WTC11 (cell line): ENCODE results near the gene DNMT3A. TPM values are rescaled to one million over a fixed set of nuclear protein-coding genes. Genes with fewer than 3 reads are reported as not detected.
A peak's percentile ranks its signal among the peaks of the same experiment; 100 is the strongest.

Experiments used
- ATAC-seq: fragments of 200-7000 bp; cut with Tn5 transposase; 2 replicates; pipeline ENCODE4 v1.10.0; 2021; ENCODE audit warnings: mild to moderate bottlenecking, moderate library complexity
- CTCF ChIA-PET: fragments of 300-600 bp; sonication (Branson Sonifier 250); formaldehyde crosslinking; loops from one replicate; lab custom pipeline; 2021; ENCODE audit warnings: antibody characterized with exemption; lab: Charles Lee
- POLR2A ChIA-PET: fragments of 350-600 bp; sonication (Branson Sonifier 250); formaldehyde crosslinking; loops from one replicate; lab custom pipeline; 2021; ENCODE audit warnings: antibody characterized with exemption; lab: Charles Lee
- DNase-seq: peaks from one replicate; pipeline ENCODE4 v3.0.0; 2021; ENCODE audit warnings: low spot score
- H3K27ac Mint-ChIP-seq: 2 replicates; pipeline ENCODE4 v1.8.0; 2021; ENCODE audit warnings: mixed read lengths
- H3K27me3 Mint-ChIP-seq: 2 replicates; pipeline ENCODE4 v1.8.0; 2021; ENCODE audit warnings: low read depth, mild to moderate bottlenecking, moderate library complexity, mixed read lengths
- H3K36me3 Mint-ChIP-seq: 2 replicates; pipeline ENCODE4 v1.8.0; 2021; ENCODE audit warnings: mixed read lengths
- H3K4me1 Mint-ChIP-seq: 2 replicates; pipeline ENCODE4 v1.8.0; 2022; ENCODE audit warnings: mixed read lengths
- H3K4me3 Mint-ChIP-seq: 2 replicates; pipeline ENCODE4 v1.8.0; 2021; ENCODE audit warnings: mild to moderate bottlenecking, moderate library complexity, mixed read lengths
- H3K9me3 Mint-ChIP-seq: 2 replicates; pipeline ENCODE4 v1.8.0; 2021; ENCODE audit warnings: mixed read lengths
- ATF1 ChIP-seq: sonication (generic); formaldehyde crosslinking; IDR thresholded peaks from 2 replicates; pipeline ENCODE4 v1.8.1; 2023; ENCODE audit warnings: mild to moderate bottlenecking, moderate library complexity, missing genetic modification reagents
- GTF2I ChIP-seq: fragments of 250-450 bp; sonication (Bioruptor Pico); conservative IDR thresholded peaks from 2 replicates; pipeline ENCODE4 v1.4.0; 2021; ENCODE audit warnings: mild to moderate bottlenecking
- NFYB ChIP-seq: sonication (generic); formaldehyde crosslinking; conservative IDR thresholded peaks from 2 replicates; pipeline ENCODE4 v1.8.0; 2022; ENCODE audit warnings: low read depth, missing genetic modification reagents
- RORB ChIP-seq: fragments of 250-450 bp; sonication (Bioruptor Pico); IDR thresholded peaks from 2 replicates; pipeline ENCODE4 v1.9.0; 2021; ENCODE audit warnings: mild to moderate bottlenecking
- total RNA-seq: library from RNA; stranded (reverse); gene quantifications from 3 replicates; pipeline ENCODE4 v1.2.3, GENCODE V29; 2021
- TF ChIP-seq, protein P1 (sequence below): sonication (generic); formaldehyde crosslinking; conservative IDR thresholded peaks from 2 replicates; pipeline ENCODE4 v1.8.1; 2023; ENCODE audit warnings: mild to moderate bottlenecking, low read depth, missing genetic modification reagents, moderate library complexity
- TF ChIP-seq, protein P2 (sequence below): sonication (generic); formaldehyde crosslinking; IDR thresholded peaks from 2 replicates; pipeline ENCODE4 v1.8.0; 2023; ENCODE audit warnings: mild to moderate bottlenecking, missing genetic modification reagents
- TF ChIP-seq, protein P3 (sequence below): sonication (generic); formaldehyde crosslinking; IDR thresholded peaks from 2 replicates; pipeline ENCODE4 v1.8.1; 2023; ENCODE audit warnings: mild to moderate bottlenecking, missing genetic modification reagents, borderline replicate concordance
- TF ChIP-seq, protein P4 (sequence below): sonication (generic); formaldehyde crosslinking; IDR thresholded peaks from 2 replicates; pipeline ENCODE4 v1.8.0; 2022; ENCODE audit warnings: mild to moderate bottlenecking, missing genetic modification reagents
- TF ChIP-seq, protein P5 (sequence below): fragments of 250-450 bp; sonication (Bioruptor Pico); IDR thresholded peaks from 2 replicates; pipeline ENCODE4 v1.9.0; 2021; ENCODE audit warnings: mild to moderate bottlenecking, borderline replicate concordance

Gene DNMT3A
- total RNA-seq, 1 experiment from 2014 or later = 154 TPM

DNA sequence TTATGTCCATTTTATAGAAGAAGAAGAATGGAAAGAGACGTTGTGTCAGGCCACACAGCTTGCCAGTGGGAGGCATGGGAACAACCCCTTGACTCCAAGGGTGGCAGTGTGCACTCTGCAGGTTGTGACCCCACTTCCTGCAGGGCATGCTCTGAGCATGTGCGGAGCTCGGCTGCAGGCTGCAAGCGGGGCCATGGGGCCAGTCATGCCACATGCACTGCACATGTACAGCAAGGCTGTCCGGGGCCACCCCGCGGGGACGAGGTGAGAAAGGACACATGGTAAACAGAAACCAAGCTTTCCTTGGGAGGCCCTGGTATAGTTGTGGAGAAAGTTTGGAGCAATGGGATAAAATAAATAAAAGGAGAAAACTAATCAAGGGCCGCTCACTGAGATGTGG is 47.4 kb upstream of the DNMT3A start:
- CTCF ChIA-PET = no interaction called here
- peaks cover 10% of the 10 kb centered on the region for H3K4me1 Mint-ChIP-seq
- no peak overlapping the region for H3K27ac Mint-ChIP-seq
- DNase-seq = no peak
- no peaks in the 10 kb centered on the region for H3K9me3 Mint-ChIP-seq
- H3K4me3 Mint-ChIP-seq = no peak overlapping the region
- POLR2A ChIA-PET = no interaction called here
- no peak for TF ChIP-seq NFYB (CRISPR knock-in tag)
- TF ChIP-seq, protein P1, sequence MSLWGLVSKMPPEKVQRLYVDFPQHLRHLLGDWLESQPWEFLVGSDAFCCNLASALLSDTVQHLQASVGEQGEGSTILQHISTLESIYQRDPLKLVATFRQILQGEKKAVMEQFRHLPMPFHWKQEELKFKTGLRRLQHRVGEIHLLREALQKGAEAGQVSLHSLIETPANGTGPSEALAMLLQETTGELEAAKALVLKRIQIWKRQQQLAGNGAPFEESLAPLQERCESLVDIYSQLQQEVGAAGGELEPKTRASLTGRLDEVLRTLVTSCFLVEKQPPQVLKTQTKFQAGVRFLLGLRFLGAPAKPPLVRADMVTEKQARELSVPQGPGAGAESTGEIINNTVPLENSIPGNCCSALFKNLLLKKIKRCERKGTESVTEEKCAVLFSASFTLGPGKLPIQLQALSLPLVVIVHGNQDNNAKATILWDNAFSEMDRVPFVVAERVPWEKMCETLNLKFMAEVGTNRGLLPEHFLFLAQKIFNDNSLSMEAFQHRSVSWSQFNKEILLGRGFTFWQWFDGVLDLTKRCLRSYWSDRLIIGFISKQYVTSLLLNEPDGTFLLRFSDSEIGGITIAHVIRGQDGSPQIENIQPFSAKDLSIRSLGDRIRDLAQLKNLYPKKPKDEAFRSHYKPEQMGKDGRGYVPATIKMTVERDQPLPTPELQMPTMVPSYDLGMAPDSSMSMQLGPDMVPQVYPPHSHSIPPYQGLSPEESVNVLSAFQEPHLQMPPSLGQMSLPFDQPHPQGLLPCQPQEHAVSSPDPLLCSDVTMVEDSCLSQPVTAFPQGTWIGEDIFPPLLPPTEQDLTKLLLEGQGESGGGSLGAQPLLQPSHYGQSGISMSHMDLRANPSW (CRISPR knock-in tag) = no peak
- TF ChIP-seq GTF2I (CRISPR knock-in tag) = no peak
- TF ChIP-seq, protein P2, sequence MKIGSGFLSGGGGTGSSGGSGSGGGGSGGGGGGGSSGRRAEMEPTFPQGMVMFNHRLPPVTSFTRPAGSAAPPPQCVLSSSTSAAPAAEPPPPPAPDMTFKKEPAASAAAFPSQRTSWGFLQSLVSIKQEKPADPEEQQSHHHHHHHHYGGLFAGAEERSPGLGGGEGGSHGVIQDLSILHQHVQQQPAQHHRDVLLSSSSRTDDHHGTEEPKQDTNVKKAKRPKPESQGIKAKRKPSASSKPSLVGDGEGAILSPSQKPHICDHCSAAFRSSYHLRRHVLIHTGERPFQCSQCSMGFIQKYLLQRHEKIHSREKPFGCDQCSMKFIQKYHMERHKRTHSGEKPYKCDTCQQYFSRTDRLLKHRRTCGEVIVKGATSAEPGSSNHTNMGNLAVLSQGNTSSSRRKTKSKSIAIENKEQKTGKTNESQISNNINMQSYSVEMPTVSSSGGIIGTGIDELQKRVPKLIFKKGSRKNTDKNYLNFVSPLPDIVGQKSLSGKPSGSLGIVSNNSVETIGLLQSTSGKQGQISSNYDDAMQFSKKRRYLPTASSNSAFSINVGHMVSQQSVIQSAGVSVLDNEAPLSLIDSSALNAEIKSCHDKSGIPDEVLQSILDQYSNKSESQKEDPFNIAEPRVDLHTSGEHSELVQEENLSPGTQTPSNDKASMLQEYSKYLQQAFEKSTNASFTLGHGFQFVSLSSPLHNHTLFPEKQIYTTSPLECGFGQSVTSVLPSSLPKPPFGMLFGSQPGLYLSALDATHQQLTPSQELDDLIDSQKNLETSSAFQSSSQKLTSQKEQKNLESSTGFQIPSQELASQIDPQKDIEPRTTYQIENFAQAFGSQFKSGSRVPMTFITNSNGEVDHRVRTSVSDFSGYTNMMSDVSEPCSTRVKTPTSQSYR (CRISPR knock-in tag) = no peak
- TF ChIP-seq, protein P3, sequence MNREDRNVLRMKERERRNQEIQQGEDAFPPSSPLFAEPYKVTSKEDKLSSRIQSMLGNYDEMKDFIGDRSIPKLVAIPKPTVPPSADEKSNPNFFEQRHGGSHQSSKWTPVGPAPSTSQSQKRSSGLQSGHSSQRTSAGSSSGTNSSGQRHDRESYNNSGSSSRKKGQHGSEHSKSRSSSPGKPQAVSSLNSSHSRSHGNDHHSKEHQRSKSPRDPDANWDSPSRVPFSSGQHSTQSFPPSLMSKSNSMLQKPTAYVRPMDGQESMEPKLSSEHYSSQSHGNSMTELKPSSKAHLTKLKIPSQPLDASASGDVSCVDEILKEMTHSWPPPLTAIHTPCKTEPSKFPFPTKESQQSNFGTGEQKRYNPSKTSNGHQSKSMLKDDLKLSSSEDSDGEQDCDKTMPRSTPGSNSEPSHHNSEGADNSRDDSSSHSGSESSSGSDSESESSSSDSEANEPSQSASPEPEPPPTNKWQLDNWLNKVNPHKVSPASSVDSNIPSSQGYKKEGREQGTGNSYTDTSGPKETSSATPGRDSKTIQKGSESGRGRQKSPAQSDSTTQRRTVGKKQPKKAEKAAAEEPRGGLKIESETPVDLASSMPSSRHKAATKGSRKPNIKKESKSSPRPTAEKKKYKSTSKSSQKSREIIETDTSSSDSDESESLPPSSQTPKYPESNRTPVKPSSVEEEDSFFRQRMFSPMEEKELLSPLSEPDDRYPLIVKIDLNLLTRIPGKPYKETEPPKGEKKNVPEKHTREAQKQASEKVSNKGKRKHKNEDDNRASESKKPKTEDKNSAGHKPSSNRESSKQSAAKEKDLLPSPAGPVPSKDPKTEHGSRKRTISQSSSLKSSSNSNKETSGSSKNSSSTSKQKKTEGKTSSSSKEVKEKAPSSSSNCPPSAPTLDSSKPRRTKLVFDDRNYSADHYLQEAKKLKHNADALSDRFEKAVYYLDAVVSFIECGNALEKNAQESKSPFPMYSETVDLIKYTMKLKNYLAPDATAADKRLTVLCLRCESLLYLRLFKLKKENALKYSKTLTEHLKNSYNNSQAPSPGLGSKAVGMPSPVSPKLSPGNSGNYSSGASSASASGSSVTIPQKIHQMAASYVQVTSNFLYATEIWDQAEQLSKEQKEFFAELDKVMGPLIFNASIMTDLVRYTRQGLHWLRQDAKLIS (CRISPR knock-in tag) = no peak
- H3K36me3 Mint-ChIP-seq = peaks cover 21% of the 10 kb centered on the region
- ATAC-seq = no peak
- H3K27me3 Mint-ChIP-seq = no peaks in the 10 kb centered on the region

DNA sequence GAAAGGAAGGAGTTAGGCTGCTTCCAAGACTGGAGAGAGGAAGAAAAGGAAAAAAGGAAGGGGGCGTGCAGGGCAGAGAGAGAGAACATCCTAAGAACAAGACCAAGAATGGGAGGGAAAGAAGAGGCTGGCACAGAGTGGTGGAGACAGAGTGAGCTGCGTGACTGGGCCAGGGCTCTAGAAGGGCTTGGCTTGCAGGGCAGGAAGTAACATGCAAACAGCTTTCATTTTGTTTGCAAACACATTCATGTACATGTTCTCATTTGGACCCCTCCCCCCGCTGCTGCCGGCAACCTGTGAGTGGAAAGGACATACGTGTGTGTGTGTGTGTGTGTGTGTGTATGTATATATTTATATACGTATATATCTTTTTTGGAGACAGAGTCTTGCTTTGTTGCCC is 46.8 kb upstream of the DNMT3A start:
- Mint-ChIP-seq H3K36me3 (peaks cover 21% of the 10 kb centered on the region), H3K9me3 (no peaks in the 10 kb centered on the region), H3K4me3 (no peak overlapping the region), H3K27ac (peak overlapping the region; percentile 25; the same call in 1 of the 2 replicates), H3K4me1 (peaks cover 12% of the 10 kb centered on the region), H3K27me3 (no peaks in the 10 kb centered on the region)
- ATAC-seq (no peak), DNase-seq (no peak)
- CTCF ChIA-PET = interaction anchor here (2.3 kb wide), 1 partner anchor 276 kb away, joined by 9 read pairs; no protein-coding TSS in a partner anchor
- TF ChIP-seq, protein P4, sequence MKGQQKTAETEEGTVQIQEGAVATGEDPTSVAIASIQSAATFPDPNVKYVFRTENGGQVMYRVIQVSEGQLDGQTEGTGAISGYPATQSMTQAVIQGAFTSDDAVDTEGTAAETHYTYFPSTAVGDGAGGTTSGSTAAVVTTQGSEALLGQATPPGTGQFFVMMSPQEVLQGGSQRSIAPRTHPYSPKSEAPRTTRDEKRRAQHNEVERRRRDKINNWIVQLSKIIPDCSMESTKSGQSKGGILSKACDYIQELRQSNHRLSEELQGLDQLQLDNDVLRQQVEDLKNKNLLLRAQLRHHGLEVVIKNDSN (CRISPR knock-in tag) = no peak
- TF ChIP-seq ATF1 (CRISPR knock-in tag) = no peak
- POLR2A ChIA-PET = no interaction called here

DNA sequence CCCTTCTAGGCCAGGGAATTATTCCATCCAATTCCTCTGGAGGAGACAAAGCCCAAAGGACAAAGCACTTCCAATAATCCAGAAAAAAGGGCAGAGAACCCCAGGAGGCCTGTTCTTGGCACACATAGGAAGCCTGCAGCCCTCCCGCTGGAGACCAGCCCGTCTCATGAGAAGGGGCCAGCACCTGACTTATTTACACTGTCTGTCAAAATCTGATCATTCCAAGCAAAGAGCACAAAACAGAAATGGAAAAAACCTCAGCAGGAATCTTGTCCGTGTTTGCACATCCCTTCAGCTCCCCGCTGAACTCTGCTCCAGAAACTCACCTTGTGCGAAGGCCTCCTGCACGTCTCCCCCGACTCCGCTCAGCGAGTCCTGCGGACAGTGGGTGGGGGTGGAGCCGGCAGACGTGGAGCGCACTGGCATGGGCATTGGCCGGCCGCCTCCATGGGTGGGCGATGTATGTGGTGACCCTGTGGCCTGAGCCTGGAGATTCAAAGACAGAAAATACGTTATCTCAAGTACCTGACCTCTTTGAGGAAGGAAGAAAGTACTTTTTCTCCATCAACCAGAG is 46.2 kb upstream of the DNMT3A start:
- CTCF ChIA-PET = interaction anchor here (2.1 to 4.0 kb wide), 3 partner anchors 11 to 277 kb away, joined by 7 to 20 read pairs (median 9); no protein-coding TSS in a partner anchor

More for the DNA sequence above, 46.2 kb upstream of the DNMT3A start:
- Mint-ChIP-seq H3K36me3 (peaks cover 21% of the 10 kb centered on the region), H3K27me3 (no peaks in the 10 kb centered on the region; the same call in 1 of the 2 replicates), H3K4me3 (no peak overlapping the region), H3K4me1 (peaks cover 12% of the 10 kb centered on the region), H3K27ac (peak overlapping the region; percentile 25; the same call in 1 of the 2 replicates), H3K9me3 (no peaks in the 10 kb centered on the region)
- TF ChIP-seq ATF1 (CRISPR knock-in tag) (no peak), RORB (no peak)
- TF ChIP-seq, protein P5, sequence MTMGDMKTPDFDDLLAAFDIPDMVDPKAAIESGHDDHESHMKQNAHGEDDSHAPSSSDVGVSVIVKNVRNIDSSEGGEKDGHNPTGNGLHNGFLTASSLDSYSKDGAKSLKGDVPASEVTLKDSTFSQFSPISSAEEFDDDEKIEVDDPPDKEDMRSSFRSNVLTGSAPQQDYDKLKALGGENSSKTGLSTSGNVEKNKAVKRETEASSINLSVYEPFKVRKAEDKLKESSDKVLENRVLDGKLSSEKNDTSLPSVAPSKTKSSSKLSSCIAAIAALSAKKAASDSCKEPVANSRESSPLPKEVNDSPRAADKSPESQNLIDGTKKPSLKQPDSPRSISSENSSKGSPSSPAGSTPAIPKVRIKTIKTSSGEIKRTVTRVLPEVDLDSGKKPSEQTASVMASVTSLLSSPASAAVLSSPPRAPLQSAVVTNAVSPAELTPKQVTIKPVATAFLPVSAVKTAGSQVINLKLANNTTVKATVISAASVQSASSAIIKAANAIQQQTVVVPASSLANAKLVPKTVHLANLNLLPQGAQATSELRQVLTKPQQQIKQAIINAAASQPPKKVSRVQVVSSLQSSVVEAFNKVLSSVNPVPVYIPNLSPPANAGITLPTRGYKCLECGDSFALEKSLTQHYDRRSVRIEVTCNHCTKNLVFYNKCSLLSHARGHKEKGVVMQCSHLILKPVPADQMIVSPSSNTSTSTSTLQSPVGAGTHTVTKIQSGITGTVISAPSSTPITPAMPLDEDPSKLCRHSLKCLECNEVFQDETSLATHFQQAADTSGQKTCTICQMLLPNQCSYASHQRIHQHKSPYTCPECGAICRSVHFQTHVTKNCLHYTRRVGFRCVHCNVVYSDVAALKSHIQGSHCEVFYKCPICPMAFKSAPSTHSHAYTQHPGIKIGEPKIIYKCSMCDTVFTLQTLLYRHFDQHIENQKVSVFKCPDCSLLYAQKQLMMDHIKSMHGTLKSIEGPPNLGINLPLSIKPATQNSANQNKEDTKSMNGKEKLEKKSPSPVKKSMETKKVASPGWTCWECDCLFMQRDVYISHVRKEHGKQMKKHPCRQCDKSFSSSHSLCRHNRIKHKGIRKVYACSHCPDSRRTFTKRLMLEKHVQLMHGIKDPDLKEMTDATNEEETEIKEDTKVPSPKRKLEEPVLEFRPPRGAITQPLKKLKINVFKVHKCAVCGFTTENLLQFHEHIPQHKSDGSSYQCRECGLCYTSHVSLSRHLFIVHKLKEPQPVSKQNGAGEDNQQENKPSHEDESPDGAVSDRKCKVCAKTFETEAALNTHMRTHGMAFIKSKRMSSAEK = no peak
- no peak for DNase-seq
- no peak for ATAC-seq
- POLR2A ChIA-PET = no interaction called here
